GM12801 (cell line): ENCODE measurements around the gene HSPA4.

Experiments used
- CTCF ChIP-seq: IDR thresholded peaks from one replicate; pipeline ENCODE4 v1.5.1; 2011; ENCODE audit warnings: control low read depth; ENCODE audit not compliant: insufficient read length; ENCODE audit errors: extremely low read depth

The HSPA4 gene

GRCh38 chr5:133150909-133151544, 99.2 kb downstream of the HSPA4 start:
- TF ChIP-seq CTCF: no peak

- no peak for TF ChIP-seq CTCF
Measured at GRCh38 chr5:133154274-133155075, 102.7 kb downstream of the HSPA4 start.

GRCh38 chr5:133155326-133155969, 103.6 kb downstream of the HSPA4 start:
- TF ChIP-seq CTCF: no peak
